Effector memory CD4-positive, alpha-beta T cell (primary cell): ENCODE measurements around the gene MFSD6.
"Not testable (repeated sequence)": the region's sequence is repeated elsewhere in the genome, so short reads cannot be mapped to it uniquely, and the experiment has no call there.

Source experiments
- DNase-seq, 3 donors: peaks; one replicate each; pipeline ENCODE4 v3.0.0-alpha.2; 2020
- H3K27ac ChIP-seq: 2 replicates; pipeline ENCODE4 v1.7.0; 2013; ENCODE audit warnings: mild to moderate bottlenecking, low read length, moderate library complexity; ENCODE audit not compliant: insufficient read depth, poor library complexity, severe bottlenecking
- H3K27me3 ChIP-seq: replicated peaks from 2 replicates; pipeline ENCODE4 v1.7.0; 2013; ENCODE audit warnings: mild to moderate bottlenecking, low read length; ENCODE audit not compliant: insufficient read depth, control insufficient read depth, poor library complexity, severe bottlenecking
- H3K36me3 ChIP-seq: 2 replicates; pipeline ENCODE4 v1.7.0; 2013; ENCODE audit warnings: mild to moderate bottlenecking, low read length, moderate library complexity; ENCODE audit not compliant: control insufficient read depth, insufficient read depth
- H3K4me1 ChIP-seq: 2 replicates; pipeline ENCODE4 v1.7.0; 2013; ENCODE audit warnings: low read length, mild to moderate bottlenecking; ENCODE audit not compliant: control insufficient read depth, insufficient read depth, poor library complexity, severe bottlenecking
- H3K4me3 ChIP-seq: 2 replicates; pipeline ENCODE4 v1.7.0; 2013; ENCODE audit warnings: low read length, low read depth, mild to moderate bottlenecking; ENCODE audit not compliant: insufficient read depth, poor library complexity, severe bottlenecking
- H3K9me3 ChIP-seq: 2 replicates; pipeline ENCODE4 v1.7.0; 2013; ENCODE audit warnings: mild to moderate bottlenecking, low read length, moderate library complexity; ENCODE audit not compliant: control insufficient read depth

MFSD6 gene

GRCh38 chr2:190505696-190506095, 97.5 kb downstream of the MFSD6 start:
- H3K36me3 ChIP-seq = peaks cover 20% of the 10 kb centered on the region
- no peak for DNase-seq
- no peak overlapping the region for H3K27ac ChIP-seq
- H3K4me3 ChIP-seq = no peak overlapping the region
- H3K27me3 ChIP-seq = no peaks in the 10 kb centered on the region
- H3K9me3 ChIP-seq = no peaks in the 10 kb centered on the region
- no peaks in the 10 kb centered on the region for H3K4me1 ChIP-seq

DNA sequence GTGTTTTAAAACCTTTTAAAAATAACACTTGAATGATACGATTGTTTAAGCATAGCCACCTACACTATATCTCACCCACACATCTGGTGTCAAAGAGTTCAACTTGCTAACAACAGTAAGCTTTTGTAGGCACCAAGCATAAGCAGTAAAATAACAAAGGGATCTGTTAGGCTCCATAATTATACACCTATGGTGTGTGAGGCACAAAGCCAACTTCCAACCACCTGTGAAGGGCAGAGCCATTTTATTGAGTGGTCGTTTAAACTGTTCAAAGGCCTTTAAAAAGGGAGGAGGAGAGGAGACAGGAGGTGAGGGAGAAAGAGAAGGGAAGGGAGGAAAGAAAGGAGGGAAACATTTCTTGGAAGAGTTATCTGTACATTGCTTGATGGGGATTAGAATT, 98.5 kb downstream of the MFSD6 start:
- Histone ChIP-seq H3K27ac (no peak overlapping the region), H3K4me3 (no peak overlapping the region), H3K36me3 (peaks cover 23% of the 10 kb centered on the region), H3K27me3 (no peaks in the 10 kb centered on the region), H3K4me1 (no peaks in the 10 kb centered on the region), H3K9me3 (no peaks in the 10 kb centered on the region)
- DNase-seq = no peak

GRCh38 chr2:190507135-190507534, 99.0 kb downstream of the MFSD6 start:
- Histone ChIP-seq H3K27ac (no peak overlapping the region), H3K9me3 (no peaks in the 10 kb centered on the region), H3K4me1 (no peaks in the 10 kb centered on the region), H3K36me3 (peaks cover 19% of the 10 kb centered on the region), H3K27me3 (no peaks in the 10 kb centered on the region), H3K4me3 (no peak overlapping the region)
- DNase-seq = no peak

GRCh38 chr2:190509895-190510294, 101.7 kb downstream of the MFSD6 start:
- not testable (repeated sequence) for DNase-seq, H3K27me3 ChIP-seq, H3K4me1 ChIP-seq, H3K9me3 ChIP-seq, H3K4me3 ChIP-seq, H3K27ac ChIP-seq
- H3K36me3 ChIP-seq = peaks cover 19% of the 10 kb centered on the region

DNA sequence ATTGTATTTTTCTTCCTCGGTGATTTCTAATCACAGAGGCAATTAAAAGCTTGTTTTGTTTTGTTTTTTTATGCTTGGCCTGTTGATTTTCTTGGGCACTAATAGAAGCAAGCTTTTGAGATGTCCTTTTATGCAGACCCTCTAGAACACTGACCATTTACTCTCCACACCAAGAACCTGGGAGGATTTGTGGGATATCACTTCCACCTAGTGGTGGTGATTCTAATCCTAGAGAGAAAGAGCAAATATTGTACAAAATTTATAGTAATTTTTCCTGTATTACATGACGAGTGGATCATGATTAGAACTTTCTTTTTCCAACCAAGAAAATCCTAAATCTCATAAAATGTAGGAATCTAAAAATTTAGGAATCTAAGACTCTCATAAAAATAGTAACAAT, 102.9 kb downstream of the MFSD6 start:
- no peaks in the 10 kb centered on the region for H3K9me3 ChIP-seq
- peaks cover 4% of the 10 kb centered on the region for H3K4me1 ChIP-seq
- H3K27ac ChIP-seq = no peak overlapping the region
- H3K27me3 ChIP-seq = no peaks in the 10 kb centered on the region
- no peak overlapping the region for H3K4me3 ChIP-seq
- H3K36me3 ChIP-seq = peaks cover 11% of the 10 kb centered on the region
- no peak for DNase-seq

DNA sequence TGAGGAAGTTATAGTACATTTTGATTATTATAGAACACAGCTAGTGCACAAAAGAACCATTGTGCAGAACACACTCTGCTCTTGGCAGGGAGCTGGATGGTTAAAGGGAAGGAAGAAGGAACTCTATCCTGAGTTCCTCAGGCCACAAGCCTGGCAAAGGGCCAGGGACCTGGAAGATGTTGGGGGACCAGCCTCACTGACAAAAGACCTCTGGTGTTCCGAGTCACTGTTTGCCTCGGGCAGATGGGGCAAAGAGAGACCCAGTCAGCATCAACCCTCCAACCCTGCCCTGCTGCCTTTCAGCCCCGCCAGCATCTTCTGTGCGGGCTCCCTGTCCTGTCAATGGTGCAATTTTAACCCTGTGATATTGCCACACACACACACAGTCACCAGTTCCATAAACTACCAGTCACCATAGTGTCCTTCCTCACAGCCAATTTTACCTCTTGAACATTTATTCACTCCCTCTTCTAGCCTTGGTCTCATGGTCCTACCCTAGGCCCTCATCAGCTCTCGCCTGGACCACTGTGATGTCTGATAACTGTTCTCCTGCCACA, 104.5 kb downstream of the MFSD6 start:
- Histone ChIP-seq H3K27me3 (no peaks in the 10 kb centered on the region), H3K36me3 (peaks cover 11% of the 10 kb centered on the region)

DNA sequence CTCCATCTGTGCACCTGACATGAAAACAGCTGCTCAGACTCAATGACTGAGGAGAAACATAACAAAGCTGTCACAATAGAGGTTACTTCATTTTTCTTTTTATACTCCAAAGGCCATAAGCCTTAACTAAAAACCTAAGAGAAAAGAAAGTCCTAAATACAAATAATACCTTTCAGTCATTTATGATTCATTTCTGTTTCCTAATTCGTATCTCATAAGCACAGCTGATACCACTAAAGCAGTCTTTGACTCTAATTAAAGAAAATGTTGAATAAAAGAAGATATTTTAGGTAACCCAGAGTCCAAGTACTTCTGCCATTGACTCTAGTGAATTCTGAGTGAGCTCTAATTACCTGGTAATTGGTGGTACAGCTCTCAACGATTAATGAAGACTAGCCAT, 105.7 kb downstream of the MFSD6 start:
- Histone ChIP-seq H3K9me3 (no peaks in the 10 kb centered on the region), H3K4me3 (no peak overlapping the region), H3K27ac (no peak overlapping the region), H3K27me3 (no peaks in the 10 kb centered on the region), H3K36me3 (peaks cover 11% of the 10 kb centered on the region), H3K4me1 (peaks cover 6% of the 10 kb centered on the region)
- no peak for DNase-seq

More for the DNA sequence above, 104.5 kb downstream of the MFSD6 start:
- no peak for DNase-seq
- Histone ChIP-seq H3K9me3 (no peaks in the 10 kb centered on the region), H3K4me1 (peaks cover 6% of the 10 kb centered on the region), H3K4me3 (no peak overlapping the region), H3K27ac (no peak overlapping the region)

DNA sequence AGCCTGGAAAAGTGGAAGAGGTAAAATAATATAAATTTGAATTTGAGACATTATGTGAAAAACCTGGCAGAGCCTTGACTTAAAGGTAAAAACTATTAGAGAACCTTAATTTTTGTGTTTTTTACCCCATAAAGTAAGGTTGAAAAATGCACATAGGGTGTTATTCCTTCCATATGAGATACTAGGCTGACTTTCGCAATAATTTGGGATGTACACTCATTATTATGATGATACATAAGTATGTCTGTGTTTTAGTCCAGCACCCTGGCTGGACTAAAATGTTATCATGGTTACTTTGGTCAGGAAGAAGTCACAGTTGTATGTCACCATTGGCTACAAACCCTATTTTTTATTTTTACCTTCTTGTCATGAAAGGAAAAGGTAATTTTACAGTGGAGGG, 106.5 kb downstream of the MFSD6 start:
- Histone ChIP-seq H3K36me3 (peaks cover 11% of the 10 kb centered on the region), H3K27me3 (no peaks in the 10 kb centered on the region), H3K4me3 (no peak overlapping the region), H3K9me3 (no peaks in the 10 kb centered on the region), H3K27ac (no peak overlapping the region), H3K4me1 (peaks cover 7% of the 10 kb centered on the region)
- DNase-seq = no peak

DNA sequence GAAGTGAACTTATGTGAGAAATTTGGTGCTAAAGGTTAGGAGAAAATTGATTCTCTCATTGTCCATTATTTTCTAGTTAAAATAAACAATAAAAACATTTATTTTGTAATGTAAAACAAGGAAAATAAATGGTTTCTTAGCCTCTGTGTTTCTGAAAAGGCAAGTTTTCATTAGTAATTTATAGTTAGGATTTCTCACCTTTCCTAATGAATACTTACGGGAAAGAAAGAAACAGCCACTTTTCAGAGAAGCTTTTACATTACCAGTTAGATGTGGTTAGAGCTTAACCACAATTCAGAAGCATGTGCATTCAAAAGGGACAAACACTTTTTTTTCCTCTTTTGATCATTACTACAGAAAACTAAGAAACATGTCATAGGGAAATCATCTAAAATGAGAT, 107.5 kb downstream of the MFSD6 start:
- Histone ChIP-seq H3K36me3 (peaks cover 11% of the 10 kb centered on the region), H3K4me3 (no peak overlapping the region), H3K4me1 (peaks cover 16% of the 10 kb centered on the region), H3K9me3 (no peaks in the 10 kb centered on the region), H3K27ac (no peak overlapping the region), H3K27me3 (no peaks in the 10 kb centered on the region)
- no peak for DNase-seq

GRCh38 chr2:190517468-190517867, 109.3 kb downstream of the MFSD6 start:
- no peaks in the 10 kb centered on the region for H3K27me3 ChIP-seq
- peaks cover 16% of the 10 kb centered on the region for H3K4me1 ChIP-seq
- no peaks in the 10 kb centered on the region for H3K9me3 ChIP-seq
- no peak for DNase-seq
- no peak overlapping the region for H3K4me3 ChIP-seq
- peaks cover 8% of the 10 kb centered on the region for H3K36me3 ChIP-seq
- no peak overlapping the region for H3K27ac ChIP-seq
